ENCODE results near the gene SPPL2C. TPM values are rescaled to one million over a fixed set of nuclear protein-coding genes. Genes with fewer than 3 reads are reported as not detected.

Gene SPPL2C
- polyA plus RNA-seq, 4 donors, result not detected

DNA sequence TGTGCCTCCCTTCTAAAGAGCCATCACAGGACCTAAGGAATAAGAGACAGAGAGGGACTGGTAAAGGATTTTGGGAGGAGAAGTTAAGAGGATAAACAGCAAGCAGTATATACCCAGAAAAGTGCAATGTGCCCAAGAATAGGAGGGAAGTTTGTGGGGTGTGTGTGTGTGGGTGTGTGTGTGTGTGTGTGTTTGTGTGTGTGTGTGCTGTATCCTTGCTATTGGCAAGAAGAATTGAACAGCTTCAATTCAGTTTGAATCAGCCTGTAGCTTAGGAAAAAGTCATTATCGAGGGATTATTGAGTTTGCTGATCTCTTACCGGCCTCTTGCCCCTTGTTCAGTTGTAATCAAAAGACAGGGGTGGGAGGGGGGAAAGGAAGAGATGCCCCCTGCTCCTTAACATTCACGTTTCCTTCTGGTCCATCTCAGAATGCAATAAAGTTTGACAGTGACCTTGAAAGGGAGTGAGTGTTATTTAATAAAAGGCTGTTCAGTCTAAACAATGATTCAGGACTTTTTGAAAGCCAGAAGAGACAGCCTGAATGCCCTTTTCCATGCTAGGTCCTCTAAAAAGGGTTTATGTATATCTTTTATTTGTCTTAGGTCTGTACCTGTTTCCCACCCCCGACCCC, 25.8 kb downstream of the SPPL2C start:
- no peak for DNase-seq (ENCODE audit: low read depth in 4 of 4, low spot score in 2 of 4)

DNA sequence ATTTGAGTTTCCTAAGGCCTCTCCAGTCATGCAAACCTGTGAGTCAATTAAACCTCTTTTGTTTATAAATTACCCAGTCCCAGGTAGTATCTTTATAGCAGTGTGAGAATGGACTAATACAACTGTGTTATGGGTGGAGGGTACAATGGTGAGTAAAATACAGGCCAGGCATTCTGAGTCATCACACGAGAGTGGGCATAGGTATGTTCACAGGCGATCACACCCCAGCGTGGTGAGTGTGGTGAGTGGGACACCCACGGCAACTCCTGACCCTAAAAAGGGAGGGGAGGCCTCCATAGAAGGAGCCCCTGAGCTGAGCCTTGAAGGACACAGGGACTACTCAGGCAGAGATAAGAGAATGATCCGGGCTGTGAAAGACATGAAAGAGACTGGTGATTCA, 27.0 kb downstream of the SPPL2C start:
- DNase-seq (ENCODE audit: low read depth in 4 of 4, low spot score in 2 of 4), result no peak

DNA sequence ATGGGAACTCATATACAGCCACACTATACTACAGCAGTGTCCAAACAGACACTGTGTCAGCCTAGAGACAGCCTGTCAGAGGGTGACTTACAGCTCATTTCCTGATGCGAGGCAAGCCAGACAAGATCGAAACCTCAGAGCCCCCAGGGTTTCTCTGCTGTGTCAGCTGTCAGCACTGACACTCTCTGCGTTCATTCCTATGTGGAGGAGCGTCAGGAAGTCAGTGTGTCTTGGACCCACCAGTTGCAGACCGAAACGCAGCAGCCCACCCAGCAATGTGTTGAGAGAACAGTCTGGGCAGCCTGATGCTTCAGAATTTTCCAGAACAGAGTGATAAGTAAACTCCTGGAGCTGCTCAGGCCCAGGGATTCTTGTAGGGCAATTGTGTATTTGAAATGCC, 29.0 kb downstream of the SPPL2C start:
- DNase-seq (ENCODE audit: low read depth in 4 of 4, low spot score in 2 of 4), result no peak

DNA sequence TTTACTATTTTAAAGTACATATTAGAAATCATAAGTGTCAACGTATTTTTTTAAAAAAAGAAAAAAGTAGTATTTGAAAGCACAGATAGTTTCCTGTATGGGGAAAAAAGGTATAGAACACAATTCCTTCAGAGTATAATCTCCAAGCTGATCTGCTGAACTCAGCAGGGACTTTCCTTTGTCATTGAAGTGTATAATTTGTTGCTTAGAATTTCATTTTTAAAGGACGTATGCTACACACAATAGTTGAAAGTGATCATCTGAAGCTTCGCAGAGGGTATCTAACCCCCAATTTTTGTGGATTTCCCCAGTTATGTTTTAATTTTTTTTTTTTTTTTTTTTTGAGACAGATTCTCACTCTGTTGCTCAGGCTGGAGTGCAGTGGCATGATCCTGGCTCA, 29.5 kb downstream of the SPPL2C start:
- DNase-seq (ENCODE audit: low read depth in 4 of 4, low spot score in 2 of 4), result no peak

DNA sequence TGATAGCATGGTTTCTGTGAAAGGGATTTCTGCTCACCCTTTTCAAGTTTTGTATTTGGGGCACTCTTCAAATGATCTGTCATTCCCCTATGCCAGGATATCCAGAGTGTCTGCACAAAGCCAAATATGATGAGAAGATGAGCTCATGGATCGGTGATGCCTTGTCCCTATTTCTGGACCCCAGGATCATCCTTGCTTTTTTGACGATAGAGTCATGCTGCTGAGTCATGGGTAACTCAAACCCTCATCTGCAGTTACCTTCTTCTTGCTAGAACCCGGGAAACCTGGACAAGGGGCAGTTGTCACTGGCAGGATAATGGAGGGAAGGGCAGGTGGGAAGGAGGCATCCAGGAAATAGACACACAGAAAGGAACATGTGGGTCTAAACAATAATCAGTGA, 31.9 kb downstream of the SPPL2C start:
- DNase-seq (ENCODE audit: low read depth in 4 of 4, low spot score in 2 of 4), result no peak

DNA sequence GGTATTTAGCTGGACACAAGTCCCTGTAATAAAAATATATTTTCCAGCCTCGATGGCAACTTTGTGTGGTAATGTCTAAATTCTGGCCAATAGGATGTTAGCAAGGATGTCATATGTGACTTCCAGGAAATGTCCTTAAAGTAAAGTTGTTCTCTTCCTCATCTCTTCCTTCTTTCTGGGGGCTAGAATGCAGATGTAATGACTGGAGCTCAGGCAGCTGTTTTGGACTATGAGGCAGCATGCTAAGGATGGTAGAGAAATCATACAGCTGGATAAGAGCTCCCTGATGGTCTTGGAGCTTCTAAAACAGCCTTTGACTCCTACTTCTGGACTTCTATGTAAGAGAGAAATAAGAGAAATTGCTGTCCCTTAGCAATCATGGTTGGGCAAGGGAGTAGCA, 32.8 kb downstream of the SPPL2C start:
- DNase-seq (ENCODE audit: low read depth in 4 of 4, low spot score in 2 of 4), result no peak

DNA sequence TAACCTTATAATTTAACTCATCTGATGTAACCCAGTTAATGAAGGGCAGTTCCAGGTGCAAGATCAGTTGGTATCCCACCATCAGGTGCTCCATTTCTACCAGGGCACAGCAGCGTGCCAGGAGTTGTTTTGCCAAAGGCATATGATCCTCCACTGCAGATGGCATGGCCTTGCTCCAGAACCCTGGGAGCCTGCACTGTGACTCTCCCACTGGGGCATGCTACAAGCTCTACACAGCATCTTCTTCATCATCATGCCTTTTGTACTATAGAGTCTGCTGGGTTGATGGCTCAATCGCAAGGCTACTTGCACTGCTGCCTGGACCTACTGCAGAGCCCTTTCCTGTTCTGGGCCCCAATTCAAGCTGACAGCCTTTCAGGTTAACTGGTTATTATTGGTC, 38.4 kb downstream of the SPPL2C start:
- DNase-seq (ENCODE audit: low read depth in 4 of 4, low spot score in 2 of 4), result no peak

DNA sequence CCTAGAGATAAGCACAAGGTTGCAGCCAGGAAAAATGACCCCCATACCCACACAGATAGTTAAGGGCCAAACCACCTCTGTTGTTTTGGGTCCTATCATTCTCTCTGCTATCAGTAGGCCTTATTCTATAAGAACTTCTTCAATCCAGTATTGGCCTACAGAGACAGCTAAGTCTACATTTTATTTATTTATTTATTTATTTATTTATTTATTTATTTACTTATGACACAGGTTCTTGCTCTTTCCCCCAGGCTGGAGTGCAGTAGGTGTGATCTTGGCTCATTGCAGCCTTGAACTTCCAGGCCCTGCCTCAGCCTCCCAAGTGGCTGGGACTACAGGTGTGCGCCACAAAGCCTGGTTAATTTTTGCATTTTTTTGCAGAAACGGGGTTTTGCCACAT, 42.2 kb downstream of the SPPL2C start:
- DNase-seq (ENCODE audit: low read depth in 4 of 4, low spot score in 2 of 4), result no peak

DNA sequence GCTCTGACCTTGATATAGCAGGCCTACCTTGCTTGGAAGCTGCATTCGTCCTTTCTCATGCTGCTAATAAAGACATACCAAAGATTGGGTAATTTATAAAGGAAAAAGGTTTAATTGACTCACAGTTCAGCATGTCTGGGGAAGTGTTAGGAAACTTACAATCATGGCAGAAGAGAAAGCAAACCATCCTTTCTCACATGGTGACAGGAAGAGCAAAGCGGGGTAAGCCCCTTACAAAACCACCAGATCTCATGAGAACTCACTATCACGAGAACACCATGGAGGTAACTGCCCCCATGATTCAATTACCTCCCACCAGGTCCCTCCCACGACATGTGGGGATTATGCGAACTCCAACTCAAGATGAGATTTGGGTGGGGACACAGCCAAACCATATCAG, 43.7 kb downstream of the SPPL2C start:
- DNase-seq (ENCODE audit: low read depth in 4 of 4, low spot score in 2 of 4), result no peak

DNA sequence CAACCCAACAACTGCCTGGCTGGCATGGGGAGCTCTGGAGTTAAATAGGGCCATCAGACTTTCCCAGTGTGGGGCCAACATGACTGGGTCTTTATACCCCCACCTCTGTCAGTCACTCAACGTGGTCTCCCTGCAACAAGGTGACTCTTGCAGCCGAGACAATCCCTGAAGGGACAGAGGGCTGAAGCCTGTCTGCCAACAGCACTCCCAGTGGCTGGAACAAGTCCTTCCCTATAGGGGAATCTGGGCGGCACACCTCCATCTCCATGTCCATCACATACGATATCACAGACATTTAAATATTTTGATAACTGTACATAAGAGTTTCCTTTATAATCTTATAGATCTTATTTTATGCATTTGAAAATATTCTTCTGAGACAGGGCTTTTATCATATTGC, 44.9 kb downstream of the SPPL2C start:
- no peak for DNase-seq (ENCODE audit: low read depth in 4 of 4, low spot score in 2 of 4)

DNA sequence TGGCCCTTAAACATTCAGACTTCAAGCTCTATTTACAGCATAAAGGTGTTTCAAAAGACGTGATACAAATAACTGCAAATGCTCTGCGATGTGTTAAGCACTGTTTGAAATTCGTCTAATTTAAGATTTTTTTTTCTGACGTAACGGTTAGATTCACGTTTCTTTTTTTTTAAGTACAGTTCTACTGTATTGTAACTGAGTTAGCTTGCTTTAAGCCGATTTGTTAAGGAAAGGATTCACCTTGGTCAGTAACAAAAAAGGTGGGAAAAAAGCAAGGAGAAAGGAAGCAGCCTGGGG, 49.0 kb downstream of the SPPL2C start:
- DNase-seq (ENCODE audit: low read depth in 4 of 4, low spot score in 2 of 4), result no peak

DNA sequence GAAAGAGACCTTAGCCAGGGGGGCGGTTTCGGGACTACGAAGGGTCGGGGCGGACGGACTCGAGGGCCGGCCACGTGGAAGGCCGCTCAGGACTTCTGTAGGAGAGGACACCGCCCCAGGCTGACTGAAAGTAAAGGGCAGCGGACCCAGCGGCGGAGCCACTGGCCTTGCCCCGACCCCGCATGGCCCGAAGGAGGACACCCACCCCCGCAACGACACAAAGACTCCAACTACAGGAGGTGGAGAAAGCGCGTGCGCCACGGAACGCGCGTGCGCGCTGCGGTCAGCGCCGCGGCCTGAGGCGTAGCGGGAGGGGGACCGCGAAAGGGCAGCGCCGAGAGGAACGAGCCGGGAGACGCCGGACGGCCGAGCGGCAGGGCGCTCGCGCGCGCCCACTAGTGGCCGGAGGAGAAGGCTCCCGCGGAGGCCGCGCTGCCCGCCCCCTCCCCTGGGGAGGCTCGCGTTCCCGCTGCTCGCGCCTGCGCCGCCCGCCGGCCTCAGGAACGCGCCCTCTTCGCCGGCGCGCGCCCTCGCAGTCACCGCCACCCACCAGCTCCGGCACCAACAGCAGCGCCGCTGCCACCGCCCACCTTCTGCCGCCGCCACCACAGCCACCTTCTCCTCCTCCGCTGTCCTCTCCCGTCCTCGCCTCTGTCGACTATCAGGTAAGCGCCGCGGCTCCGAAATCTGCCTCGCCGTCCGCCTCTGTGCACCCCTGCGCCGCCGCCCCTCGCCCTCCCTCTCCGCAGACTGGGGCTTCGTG, 49.5 kb downstream of the SPPL2C start, which contains the start of gene MAPT:
Gene MAPT (plus strand): TSS at position 533 of the 763 bp plus-strand sequence. CDS start 67,784 bp downstream, outside the sequence.
- DNase-seq (ENCODE audit: low read depth in 4 of 4, low spot score in 2 of 4), result peak in 3 of 4 donors; percentile 89 to 93 (median 90)

DNA sequence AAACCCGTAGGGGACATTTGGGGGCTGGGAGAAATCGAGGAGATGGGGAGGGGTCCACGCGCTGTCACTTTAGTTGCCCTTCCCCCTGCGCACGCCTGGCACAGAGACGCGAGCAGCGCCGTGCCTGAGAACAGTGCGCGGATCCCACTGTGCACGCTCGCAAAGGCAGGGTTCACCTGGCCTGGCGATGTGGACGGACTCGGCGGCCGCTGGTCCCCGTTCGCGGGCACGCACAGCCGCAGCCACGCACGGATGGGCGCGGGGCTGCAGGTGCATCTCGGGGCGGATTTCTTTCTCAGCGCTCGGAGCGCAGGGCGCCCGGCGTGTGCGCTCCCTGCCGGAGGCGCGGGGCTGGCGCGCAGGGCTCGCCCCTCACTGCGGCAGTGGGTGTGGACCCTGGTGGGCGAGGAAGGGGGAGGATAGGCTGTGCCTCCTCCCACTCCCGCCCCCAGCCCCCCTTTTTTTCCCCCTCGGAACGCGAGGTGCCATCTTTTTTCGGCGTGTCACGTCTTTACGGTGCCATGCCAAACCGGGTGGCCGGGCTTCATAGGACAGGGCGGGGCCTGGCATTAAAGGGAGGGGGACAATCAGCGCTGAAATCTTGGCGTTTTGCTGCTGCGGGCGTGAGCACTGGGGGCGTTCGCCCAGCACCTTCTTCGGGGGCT, 50.8 kb downstream of the SPPL2C start:
- DNase-seq (ENCODE audit: low read depth in 4 of 4, low spot score in 2 of 4), result no peak

DNA sequence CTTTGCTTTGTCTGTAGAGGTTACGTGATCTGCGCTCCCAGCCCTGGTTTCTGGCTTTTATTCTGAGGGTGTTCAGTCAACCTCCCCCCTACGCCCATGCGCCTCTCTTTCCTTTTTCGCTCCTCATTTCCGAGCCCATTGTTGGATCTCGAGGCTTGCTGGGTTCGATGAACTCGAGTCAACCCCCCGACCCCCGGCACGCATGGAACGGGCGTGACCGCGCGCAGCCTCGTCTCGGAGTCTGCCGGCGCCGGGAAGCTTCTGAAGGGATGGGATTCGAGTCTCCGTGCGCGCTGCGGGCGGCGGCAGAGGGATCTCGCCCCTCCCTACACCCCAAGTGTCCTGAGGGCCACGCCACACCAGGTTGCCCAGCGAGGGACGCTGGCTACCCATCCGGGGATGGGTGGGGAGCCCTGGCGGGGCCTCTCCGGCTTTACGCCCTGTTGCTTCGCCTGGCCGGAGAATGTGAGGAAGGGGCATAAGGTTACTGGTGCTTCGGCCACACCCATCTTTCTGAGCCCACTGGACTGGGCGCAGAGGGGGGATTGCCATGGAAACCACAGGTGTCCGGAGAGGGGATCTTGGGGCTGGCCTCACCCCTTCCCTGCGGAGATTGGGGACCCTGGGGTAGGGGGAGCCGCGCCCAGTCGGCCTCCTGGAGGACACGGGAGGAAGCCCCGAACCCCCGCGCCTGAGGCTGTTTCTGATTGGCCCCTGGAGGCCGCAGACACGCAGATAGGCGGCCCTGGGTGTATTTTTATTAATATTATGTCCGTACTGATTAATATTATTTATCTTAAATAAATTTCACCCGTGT, 51.5 kb downstream of the SPPL2C start:
- no peak for DNase-seq (ENCODE audit: low read depth in 4 of 4, low spot score in 2 of 4)

Other genes starting within 250 kb of the SPPL2C start
- under 1 TPM in 3 of 4 donors, not detected in 1; 0.21 to 0.67 (median 0.59) TPM for gene CRHR1, start 60.6 kb upstream of the SPPL2C start, polyA plus RNA-seq (ENCODE audit: insufficient read length in 4 of 4)
- gene MAPT, start 49.7 kb downstream of the SPPL2C start, polyA plus RNA-seq (ENCODE audit: insufficient read length in 4 of 4), result 10 to 100 TPM in 2 of 4 donors, 1 to 10 TPM in 2; 9.2 to 13.8 (median 10.5) TPM
- under 1 TPM in 1 of 4 donors, not detected in 3; 0.35 TPM for gene STH, start 154.4 kb downstream of the SPPL2C start, polyA plus RNA-seq (ENCODE audit: insufficient read length in 4 of 4)